Upper lobe of left lung (tissue), 6 donors: ENCODE results near the gene KIF12. TPM values are rescaled to one million over a fixed set of nuclear protein-coding genes. Genes with fewer than 3 reads are reported as not detected.
A peak's percentile ranks its signal among the peaks of the same experiment; 100 is the strongest.
"Not testable (repeated sequence)": the region's sequence is repeated elsewhere in the genome, so short reads cannot be mapped to it uniquely, and the experiment has no call there.

ENCODE experiments used
- ATAC-seq, 2 donors: fragments of 200-7000 bp; cut with Tn5 transposase; one replicate each; pipeline ENCODE4 v1.9.1; 2022; ENCODE audit warnings: mild to moderate bottlenecking in 2 of 2, moderate library complexity in 2 of 2; ENCODE audit not compliant: low FRiP score in 2 of 2
- DNase-seq, 2 donors: peaks; one replicate each; pipeline ENCODE4 v3.0.0-alpha.2; 2019 to 2020
- H3K27ac ChIP-seq, 4 donors: fragments of 200-600 bp; sonication (generic); one replicate each; pipeline ENCODE4 v1.5.1; 2016 to 2019
- H3K27me3 ChIP-seq, 4 donors: fragments of 200-600 bp; sonication (generic); one replicate each; pipeline ENCODE4 v1.5.1; 2017 to 2019
- H3K36me3 ChIP-seq, 4 donors: fragments of 200-600 bp; sonication (generic); one replicate each; pipeline ENCODE4 v1.5.1; 2016 to 2019
- H3K4me1 ChIP-seq, 4 donors: fragments of 200-600 bp; sonication (generic); one replicate each; pipeline ENCODE4 v1.5.1; 2018 to 2019
- H3K4me3 ChIP-seq, 4 donors: fragments of 200-600 bp; sonication (generic); one replicate each; pipeline ENCODE4 v1.5.1; 2017 to 2019; ENCODE audit warnings: mild to moderate bottlenecking in 2 of 4, moderate library complexity in 1 of 4
- H3K9me3 ChIP-seq, 4 donors: fragments of 200-600 bp; sonication (generic); one replicate each; pipeline ENCODE4 v1.5.1; 2018 to 2019
- CTCF ChIP-seq, 6 experiments: fragments of 450-650 bp in 4 of 6; fragments of 200-600 bp in 2 of 6; sonication (generic) in 2 of 6; IDR thresholded peaks; one replicate each; pipeline ENCODE4 v1.5.1; 2016 to 2019; ENCODE audit warnings: antibody characterized with exemption in 6 of 6
- EP300 ChIP-seq, 4 donors: sonication (generic); formaldehyde crosslinking; IDR thresholded peaks; one replicate each; pipeline ENCODE4 v1.5.1; 2017; ENCODE audit warnings: antibody characterized with exemption in 4 of 4, control low read depth in 2 of 4
- POLR2A ChIP-seq, 4 donors: fragments of 450-650 bp; IDR thresholded peaks; one replicate each; pipeline ENCODE4 v1.5.1; 2016 to 2017; ENCODE audit warnings: antibody characterized with exemption in 4 of 4, mild to moderate bottlenecking in 2 of 4
- POLR2AphosphoS5 ChIP-seq, 2 donors: sonication (generic); formaldehyde crosslinking; IDR thresholded peaks; one replicate each; pipeline ENCODE4 v1.5.1; 2017; ENCODE audit warnings: antibody characterized with exemption in 2 of 2
- WGBS, 2 donors: methylation state at CpG; one replicate each; pipeline ENCODE4 v1.1.5; 2017 to 2018; 5-methylcytosine and 5-hydroxymethylcytosine counted together
- total RNA-seq, 6 donors: library from RNA; depleted of rRNA in 4 of 6; stranded (reverse); fragments of >200 nt in 4 of 6; gene quantifications; one replicate each; pipeline versions ENCODE4 v1.1.0 to v1.2.1, GENCODE V29; 2016 to 2021
- donor health status: DM: no; HTN: no; CAD: no; lungs with moderate emphysema.
- donor health status: DM: no; HTN: yes; CAD: no; lungs with severe emphysema.

KIF12 gene
- total RNA-seq, 6 donors from 2014 or later, result 2.3 to 16.8 (median 4.4) TPM

- peaks cover 0 to 19% (median 5%) of the 10 kb centered on the region in 4 donors for H3K4me1 ChIP-seq
- 87 to 90% methylated on average over 5 to 6 of the region's 6 CpGs for WGBS, 2 donors
- no peak overlapping the region for H3K4me3 ChIP-seq
- H3K36me3 ChIP-seq, result no peaks in the 10 kb centered on the region
- no peaks in the 10 kb centered on the region for H3K27me3 ChIP-seq
- no peak overlapping the region for H3K27ac ChIP-seq
- ATAC-seq (no peak), DNase-seq (peak in 1 of 2 donors; percentile 10)
- no peaks in the 10 kb centered on the region for H3K9me3 ChIP-seq
- no peak for TF ChIP-seq POLR2A (IDR thresholded peaks at IDR 0.05)
- TF ChIP-seq EP300 (IDR thresholded peaks at IDR 0.05), result no peak
- TF ChIP-seq POLR2AphosphoS5 (IDR thresholded peaks at IDR 0.05), result no peak
These were observed 13.1 kb downstream of the KIF12 start for GRCh38 chr9:114086009-114086408.

- no peak for ATAC-seq
These were observed 13.7 kb downstream of the KIF12 start for GRCh38 chr9:114085387-114085789.

GRCh38 chr9:114084282-114085073 is 14.6 kb downstream of the KIF12 start:
- H3K9me3 ChIP-seq, result no peaks in the 10 kb centered on the region
- H3K27me3 ChIP-seq, result no peaks in the 10 kb centered on the region
- H3K36me3 ChIP-seq, result no peaks in the 10 kb centered on the region
- no peak overlapping the region for H3K27ac ChIP-seq
- H3K4me1 ChIP-seq, result peaks cover 0 to 25% (median 6%) of the 10 kb centered on the region in 4 donors
- TF ChIP-seq POLR2AphosphoS5 (IDR thresholded peaks at IDR 0.05) (no peak), CTCF (IDR thresholded peaks at IDR 0.05) (no peak), POLR2A (IDR thresholded peaks at IDR 0.05) (no peak), EP300 (IDR thresholded peaks at IDR 0.05) (no peak)
- DNase-seq, result peak in 1 of 2 donors; percentile 4
- no peak for ATAC-seq
- WGBS, 2 donors, result 75 to 82% methylated on average over 11 of the region's 11 CpGs
- no peak overlapping the region for H3K4me3 ChIP-seq

More at GRCh38 chr9:114085387-114085789, 13.7 kb downstream of the KIF12 start:
- H3K27ac ChIP-seq, result no peak overlapping the region
- peaks cover 0 to 24% (median 6%) of the 10 kb centered on the region in 4 donors for H3K4me1 ChIP-seq
- H3K4me3 ChIP-seq, result no peak overlapping the region
- no peaks in the 10 kb centered on the region for H3K27me3 ChIP-seq
- peak in 1 of 2 donors; percentile 11 for DNase-seq
- no peaks in the 10 kb centered on the region for H3K36me3 ChIP-seq
- no peaks in the 10 kb centered on the region for H3K9me3 ChIP-seq
- WGBS, 2 donors, result 95 to 96% methylated on average over 6 to 9 of the region's 9 CpGs
- TF ChIP-seq POLR2A (IDR thresholded peaks at IDR 0.05) (no peak), POLR2AphosphoS5 (IDR thresholded peaks at IDR 0.05) (no peak), CTCF (IDR thresholded peaks at IDR 0.05) (no peak), EP300 (IDR thresholded peaks at IDR 0.05) (no peak)

- DNase-seq (peak in 1 of 2 donors; percentile 12), ATAC-seq (no peak)
- Histone ChIP-seq H3K4me1 (peaks cover 0 to 25% (median 7%) of the 10 kb centered on the region in 4 donors), H3K27ac (no peak overlapping the region), H3K36me3 (no peaks in the 10 kb centered on the region), H3K27me3 (no peaks in the 10 kb centered on the region), H3K4me3 (no peak overlapping the region), H3K9me3 (no peaks in the 10 kb centered on the region)
- TF ChIP-seq POLR2AphosphoS5 (IDR thresholded peaks at IDR 0.05), result no peak
- no peak for TF ChIP-seq POLR2A (IDR thresholded peaks at IDR 0.05)
- TF ChIP-seq CTCF (IDR thresholded peaks at IDR 0.05), result no peak
- no peak for TF ChIP-seq EP300 (IDR thresholded peaks at IDR 0.05)
- WGBS, 2 donors, result 91 to 98% methylated on average over 5 to 6 of the region's 6 CpGs
These were observed 15.4 kb downstream of the KIF12 start for GRCh38 chr9:114083666-114084065.

GRCh38 chr9:114082763-114083412 is 16.2 kb downstream of the KIF12 start:
- H3K9me3 ChIP-seq, H3K27me3 ChIP-seq, H3K36me3 ChIP-seq, H3K27ac ChIP-seq, H3K4me3 ChIP-seq: not testable (repeated sequence)
- DNase-seq (peak in 1 of 2 donors; percentile 15), ATAC-seq (peak in 1 of 2 donors; percentile 5)
- H3K4me1 ChIP-seq, result peaks cover 0 to 33% (median 13%) of the 10 kb centered on the region in 4 donors
- peak in 1 of 6 experiments; percentile 3 for TF ChIP-seq CTCF (IDR thresholded peaks at IDR 0.05)
- 51 to 61% methylated on average over 13 of the region's 13 CpGs for WGBS, 2 donors
